ENCODE results near the gene ZNF592. TPM values are rescaled to one million over a fixed set of nuclear protein-coding genes. Genes with fewer than 3 reads are reported as not detected.

ZNF592 gene
- 5.9 TPM for total RNA-seq
- 9.7 TPM for polyA plus RNA-seq
- long read RNA-seq, donor 1, full-length matches to known transcripts = 1 of 1 reads
- long read RNA-seq, donor 1, partial matches to known transcripts = 0 of 1 reads
- long read RNA-seq, donor 1, other reads (novel, unspliced or antisense) = 0 of 1 reads
- long read RNA-seq, donor 2 = 0 reads
- long read RNA-seq, donor 3, partial matches to known transcripts = 21 of 21 reads
- long read RNA-seq, donor 3, other reads (novel, unspliced or antisense) = 0 of 21 reads
- long read RNA-seq, donor 4, full-length matches to known transcripts = 1 of 1 reads
- long read RNA-seq, donor 4, partial matches to known transcripts = 0 of 1 reads
- long read RNA-seq, donor 4, other reads (novel, unspliced or antisense) = 0 of 1 reads
- long read RNA-seq, donor 5, partial matches to known transcripts = 14 of 14 reads
- long read RNA-seq, donor 5, other reads (novel, unspliced or antisense) = 0 of 14 reads
- long read RNA-seq, donor 6, partial matches to known transcripts = 11 of 11 reads
- long read RNA-seq, donor 6, other reads (novel, unspliced or antisense) = 0 of 11 reads
- long read RNA-seq, donor 7, partial matches to known transcripts = 9 of 9 reads
- long read RNA-seq, donor 7, other reads (novel, unspliced or antisense) = 0 of 9 reads
- long read RNA-seq, donor 8, full-length matches to known transcripts = 1 of 7 reads
- long read RNA-seq, donor 8, partial matches to known transcripts = 6 of 7 reads
- long read RNA-seq, donor 8, other reads (novel, unspliced or antisense) = 0 of 7 reads
- long read RNA-seq, donor 9 = 0 reads
- long read RNA-seq, donor 10, partial matches to known transcripts = 8 of 8 reads
- long read RNA-seq, donor 10, other reads (novel, unspliced or antisense) = 0 of 8 reads

GRCh38 chr15:84748274-84749110 is at the start of gene ZNF592:
TSS of gene ZNF592 (plus strand) at chr15:84748592. CDS start at chr15:84782676, 34,084 bp downstream.
- H3K9me3 ChIP-seq (ENCODE audit: control insufficient read depth in 2 of 2, insufficient read depth in 1 of 2, low read length in 1 of 2) = peaks cover 0 to 7% of the 10 kb centered on the region in 2 donors

GRCh38 chr15:84699538-84700191 is 48.7 kb upstream of the ZNF592 start:
- Histone ChIP-seq H3K27me3 (ENCODE audit: control insufficient read depth in 2 of 2, insufficient read depth in 1 of 2, low read length in 1 of 2) (no peaks in the 10 kb centered on the region), H3K36me3 (ENCODE audit: control insufficient read depth in 2 of 2, insufficient read depth in 2 of 2, low read length in 1 of 2) (peaks cover 0 to 3% of the 10 kb centered on the region in 2 donors), H3K4me3 (ENCODE audit: low read length in 2 of 2) (no peak overlapping the region), H3K9me3 (ENCODE audit: control insufficient read depth in 2 of 2, insufficient read depth in 1 of 2, low read length in 1 of 2) (no peaks in the 10 kb centered on the region), H3K4me1 (ENCODE audit: control insufficient read depth in 2 of 2, insufficient read depth in 2 of 2, low read length in 2 of 2) (no peaks in the 10 kb centered on the region), H3K27ac (ENCODE audit: low read depth in 1 of 2, low read length in 1 of 2) (no peak overlapping the region)
- DNase-seq (ENCODE audit: low read depth in 6 of 9, low spot score in 9 of 9) = no peak
- 97% methylated on average over 8 of the region's 8 CpGs for WGBS

More at GRCh38 chr15:84748274-84749110, at the start of gene ZNF592:
- no peaks in the 10 kb centered on the region for H3K27me3 ChIP-seq (ENCODE audit: control insufficient read depth in 2 of 2, insufficient read depth in 1 of 2, low read length in 1 of 2)
- peak within 1 kb of the TSS; percentile 91 to 96 for H3K27ac ChIP-seq (ENCODE audit: low read depth in 1 of 2, low read length in 1 of 2)
- peaks cover 0 to 2% of the 10 kb centered on the region in 2 donors for H3K36me3 ChIP-seq (ENCODE audit: control insufficient read depth in 2 of 2, insufficient read depth in 2 of 2, low read length in 1 of 2)
- H3K4me1 ChIP-seq (ENCODE audit: control insufficient read depth in 2 of 2, insufficient read depth in 2 of 2, low read length in 2 of 2) = peaks cover 19 to 30% of the 10 kb centered on the region in 2 donors
- WGBS = under 1% methylated on average over 127 of the region's 127 CpGs
- H3K4me3 ChIP-seq (ENCODE audit: low read length in 2 of 2) = peak within 1 kb of the TSS; percentile 92 to 99
- DNase-seq (ENCODE audit: low read depth in 6 of 9, low spot score in 9 of 9) = peak in 4 of 9 donors; percentile 53 to 81 (median 64)

GRCh38 chr15:84702961-84703482 is 45.4 kb upstream of the ZNF592 start:
- no peak for DNase-seq (ENCODE audit: low read depth in 6 of 9, low spot score in 9 of 9)
- WGBS = 84% methylated on average over 4 of the region's 4 CpGs
- H3K9me3 ChIP-seq (ENCODE audit: control insufficient read depth in 2 of 2, insufficient read depth in 1 of 2, low read length in 1 of 2) = no peaks in the 10 kb centered on the region
- H3K27ac ChIP-seq (ENCODE audit: low read depth in 1 of 2, low read length in 1 of 2) = no peak overlapping the region
- peaks cover 3% of the 10 kb centered on the region in 2 donors for H3K36me3 ChIP-seq (ENCODE audit: control insufficient read depth in 2 of 2, insufficient read depth in 2 of 2, low read length in 1 of 2)
- peaks cover 4 to 9% of the 10 kb centered on the region in 2 donors for H3K4me1 ChIP-seq (ENCODE audit: control insufficient read depth in 2 of 2, insufficient read depth in 2 of 2, low read length in 2 of 2)
- H3K27me3 ChIP-seq (ENCODE audit: control insufficient read depth in 2 of 2, insufficient read depth in 1 of 2, low read length in 1 of 2) = no peaks in the 10 kb centered on the region
- H3K4me3 ChIP-seq (ENCODE audit: low read length in 2 of 2) = no peak overlapping the region

GRCh38 chr15:84703808-84704207 is 44.6 kb upstream of the ZNF592 start:
- Histone ChIP-seq H3K9me3 (ENCODE audit: control insufficient read depth in 2 of 2, insufficient read depth in 1 of 2, low read length in 1 of 2) (no peaks in the 10 kb centered on the region), H3K27ac (ENCODE audit: low read depth in 1 of 2, low read length in 1 of 2) (no peak overlapping the region), H3K36me3 (ENCODE audit: control insufficient read depth in 2 of 2, insufficient read depth in 2 of 2, low read length in 1 of 2) (peaks cover 3% of the 10 kb centered on the region in 2 donors), H3K4me3 (ENCODE audit: low read length in 2 of 2) (no peak overlapping the region), H3K27me3 (ENCODE audit: control insufficient read depth in 2 of 2, insufficient read depth in 1 of 2, low read length in 1 of 2) (no peaks in the 10 kb centered on the region), H3K4me1 (ENCODE audit: control insufficient read depth in 2 of 2, insufficient read depth in 2 of 2, low read length in 2 of 2) (peaks cover 4 to 9% of the 10 kb centered on the region in 2 donors)
- DNase-seq (ENCODE audit: low read depth in 6 of 9, low spot score in 9 of 9) = no peak
- 99% methylated on average over 5 of the region's 5 CpGs for WGBS

- Histone ChIP-seq H3K9me3 (ENCODE audit: control insufficient read depth in 2 of 2, insufficient read depth in 1 of 2, low read length in 1 of 2) (no peaks in the 10 kb centered on the region), H3K27ac (ENCODE audit: low read depth in 1 of 2, low read length in 1 of 2) (no peak overlapping the region), H3K27me3 (ENCODE audit: control insufficient read depth in 2 of 2, insufficient read depth in 1 of 2, low read length in 1 of 2) (no peaks in the 10 kb centered on the region), H3K4me3 (ENCODE audit: low read length in 2 of 2) (peak overlapping the region in 1 of 2 donors; percentile 87), H3K4me1 (ENCODE audit: control insufficient read depth in 2 of 2, insufficient read depth in 2 of 2, low read length in 2 of 2) (peaks cover 6 to 8% of the 10 kb centered on the region in 2 donors), H3K36me3 (ENCODE audit: control insufficient read depth in 2 of 2, insufficient read depth in 2 of 2, low read length in 1 of 2) (peaks cover 5 to 10% of the 10 kb centered on the region in 2 donors)
- 95% methylated on average over 5 of the region's 5 CpGs for WGBS
- DNase-seq (ENCODE audit: low read depth in 6 of 9, low spot score in 9 of 9) = no peak
These were observed 34.0 kb upstream of the ZNF592 start for GRCh38 chr15:84714372-84714771.

GRCh38 chr15:84714821-84715220 is 33.6 kb upstream of the ZNF592 start:
- peak overlapping the region; percentile 58 to 87 for H3K4me3 ChIP-seq (ENCODE audit: low read length in 2 of 2)
- WGBS = 81% methylated on average over 3 of the region's 3 CpGs
- no peak for DNase-seq (ENCODE audit: low read depth in 6 of 9, low spot score in 9 of 9)
- no peak overlapping the region for H3K27ac ChIP-seq (ENCODE audit: low read depth in 1 of 2, low read length in 1 of 2)
- H3K27me3 ChIP-seq (ENCODE audit: control insufficient read depth in 2 of 2, insufficient read depth in 1 of 2, low read length in 1 of 2) = no peaks in the 10 kb centered on the region
- H3K9me3 ChIP-seq (ENCODE audit: control insufficient read depth in 2 of 2, insufficient read depth in 1 of 2, low read length in 1 of 2) = no peaks in the 10 kb centered on the region
- peaks cover 6 to 8% of the 10 kb centered on the region in 2 donors for H3K4me1 ChIP-seq (ENCODE audit: control insufficient read depth in 2 of 2, insufficient read depth in 2 of 2, low read length in 2 of 2)
- peaks cover 3 to 10% of the 10 kb centered on the region in 2 donors for H3K36me3 ChIP-seq (ENCODE audit: control insufficient read depth in 2 of 2, insufficient read depth in 2 of 2, low read length in 1 of 2)

- Histone ChIP-seq H3K4me3 (ENCODE audit: low read length in 2 of 2) (peak overlapping the region; percentile 58 to 87), H3K9me3 (ENCODE audit: control insufficient read depth in 2 of 2, insufficient read depth in 1 of 2, low read length in 1 of 2) (no peaks in the 10 kb centered on the region), H3K27me3 (ENCODE audit: control insufficient read depth in 2 of 2, insufficient read depth in 1 of 2, low read length in 1 of 2) (no peaks in the 10 kb centered on the region), H3K27ac (ENCODE audit: low read depth in 1 of 2, low read length in 1 of 2) (peak overlapping the region; percentile 89 to 91), H3K36me3 (ENCODE audit: control insufficient read depth in 2 of 2, insufficient read depth in 2 of 2, low read length in 1 of 2) (peaks cover 3 to 8% of the 10 kb centered on the region in 2 donors), H3K4me1 (ENCODE audit: control insufficient read depth in 2 of 2, insufficient read depth in 2 of 2, low read length in 2 of 2) (peaks cover 6 to 8% of the 10 kb centered on the region in 2 donors)
- DNase-seq (ENCODE audit: low read depth in 6 of 9, low spot score in 9 of 9) = peak in 1 of 9 donors; percentile 39
- WGBS = under 1% methylated on average over 36 of the region's 36 CpGs
These were observed 32.9 kb upstream of the ZNF592 start for GRCh38 chr15:84715441-84716035.

Measured in thymus (tissue), 14 donors.